Stimulated activated CD8-positive, alpha-beta memory T cell treated with anti-CD3 and anti-CD28 coated beads, Interleukin-15, amount 100 ng/mL, for 1 hour (primary cell): ENCODE results near the gene PRMT7.

ENCODE experiments used
- DNase-seq: peaks from one replicate; pipeline ENCODE4 v3.0.0-alpha.2; 2020; ENCODE audit warnings: low read depth

PRMT7 gene

DNA sequence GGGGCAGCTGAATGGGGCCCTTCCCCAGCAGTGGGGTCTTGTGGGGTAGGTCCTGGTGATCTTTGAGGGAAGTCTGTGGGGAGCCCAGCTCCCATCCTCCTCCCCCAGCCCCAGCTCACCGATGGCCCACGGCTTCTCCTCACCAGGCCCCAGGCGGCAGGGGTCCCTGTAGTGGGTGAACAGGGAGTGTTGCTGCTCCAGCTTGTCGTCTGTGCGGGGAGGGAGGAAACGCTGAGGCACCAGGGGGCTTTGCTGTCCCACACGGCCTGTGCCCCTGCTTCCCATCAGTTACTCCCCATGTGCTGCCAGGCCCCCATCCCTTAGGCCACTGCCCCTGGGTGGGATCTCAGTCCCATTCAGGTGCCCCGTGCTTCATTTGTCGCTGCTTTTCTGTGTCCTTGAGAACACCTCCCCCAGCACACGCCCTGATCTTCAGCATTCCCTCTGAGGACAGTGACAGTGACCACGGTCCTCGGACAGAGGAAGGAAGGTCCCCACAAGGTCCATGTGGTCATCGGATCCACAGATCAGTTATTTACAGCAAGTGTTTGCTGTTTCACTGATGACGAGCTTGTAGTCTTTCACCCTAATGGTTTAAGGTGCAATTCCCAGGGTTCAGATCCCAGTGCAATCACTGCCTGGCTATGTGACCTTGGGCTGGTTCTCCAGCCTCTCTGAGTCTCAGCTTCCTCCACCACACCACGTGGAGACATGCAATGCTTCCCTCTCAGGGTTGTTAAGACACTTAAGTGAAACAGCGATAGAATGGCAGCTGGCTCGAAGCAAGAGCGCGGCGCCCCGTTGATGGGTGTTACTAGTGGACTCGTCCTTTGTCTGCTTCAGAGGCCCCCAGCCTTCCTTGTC is 53.1 kb downstream of the PRMT7 start:
- no peak for DNase-seq

DNA sequence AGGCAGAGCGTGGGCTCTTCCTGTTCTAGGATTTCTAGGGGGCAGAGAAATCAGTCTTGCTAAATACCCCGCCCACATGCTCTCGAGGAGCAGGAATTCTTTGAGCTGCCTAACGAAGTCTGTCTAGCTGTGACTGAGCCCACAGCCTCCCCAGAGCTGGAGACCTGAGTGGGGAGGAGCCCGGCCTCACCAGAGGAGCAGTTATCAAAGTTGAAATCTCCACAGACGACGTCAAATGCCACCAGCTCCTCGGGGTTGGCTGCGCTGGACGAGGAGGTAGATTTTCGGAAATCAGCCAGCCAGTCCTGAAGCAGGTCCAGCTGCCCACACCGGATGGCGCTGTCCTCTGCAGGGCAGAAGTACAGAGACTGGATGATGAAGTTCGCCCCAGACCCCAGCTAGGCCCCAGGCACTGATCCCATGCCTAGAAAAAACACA is 53.8 kb downstream of the PRMT7 start:
- no peak for DNase-seq

DNA sequence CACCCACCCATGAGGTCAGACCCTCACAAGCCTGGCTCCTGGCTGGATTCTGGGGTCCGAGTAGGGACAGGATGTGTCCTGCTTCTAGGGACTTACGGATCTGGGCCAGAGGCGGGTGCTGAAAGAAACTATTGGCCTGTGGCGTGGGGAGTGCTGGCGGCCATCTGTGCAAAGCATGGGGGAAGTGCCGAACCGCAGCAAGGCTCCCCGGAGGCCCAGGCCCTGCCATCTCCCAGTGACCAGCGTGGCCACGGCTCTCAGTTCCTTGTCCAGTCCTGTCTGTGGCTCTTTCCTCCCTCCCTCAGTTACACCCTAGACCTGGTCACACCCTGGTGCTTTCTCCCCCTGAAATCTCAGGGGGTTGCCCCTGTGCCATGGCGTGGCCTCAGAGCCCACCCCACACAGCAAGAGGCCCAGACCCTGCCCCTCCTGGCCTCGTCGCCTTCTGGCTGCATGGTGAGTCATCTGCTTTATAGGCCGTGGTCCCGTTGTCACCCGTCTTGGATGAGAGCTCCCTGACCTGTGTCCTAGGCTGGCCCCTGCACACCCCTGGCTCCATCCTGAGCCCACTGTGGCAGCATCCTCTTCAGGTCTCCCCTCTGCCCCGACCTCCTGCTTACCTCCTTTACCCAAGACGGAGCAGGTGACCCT is 54.5 kb downstream of the PRMT7 start:
- DNase-seq, result no peak

DNA sequence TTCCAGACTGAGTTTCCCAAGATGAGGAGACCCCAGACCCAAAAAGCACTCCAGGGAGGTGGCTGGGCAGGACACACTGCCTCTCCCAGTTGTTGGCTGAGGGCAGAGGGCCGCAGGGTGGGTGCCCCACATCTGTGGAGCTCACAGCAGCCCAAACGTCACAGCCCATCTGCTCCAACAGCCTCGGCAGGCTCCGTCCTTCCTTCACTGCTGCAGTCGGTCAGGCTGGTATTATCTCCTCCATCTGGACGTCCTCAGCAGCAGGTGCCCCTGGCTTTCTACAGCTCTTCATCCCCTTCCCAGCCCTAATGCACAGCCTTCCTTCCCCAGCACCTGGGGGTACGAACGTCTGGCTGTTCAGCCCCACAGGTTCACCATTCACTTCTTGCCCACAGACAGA is 55.2 kb downstream of the PRMT7 start:
- no peak for DNase-seq

DNA sequence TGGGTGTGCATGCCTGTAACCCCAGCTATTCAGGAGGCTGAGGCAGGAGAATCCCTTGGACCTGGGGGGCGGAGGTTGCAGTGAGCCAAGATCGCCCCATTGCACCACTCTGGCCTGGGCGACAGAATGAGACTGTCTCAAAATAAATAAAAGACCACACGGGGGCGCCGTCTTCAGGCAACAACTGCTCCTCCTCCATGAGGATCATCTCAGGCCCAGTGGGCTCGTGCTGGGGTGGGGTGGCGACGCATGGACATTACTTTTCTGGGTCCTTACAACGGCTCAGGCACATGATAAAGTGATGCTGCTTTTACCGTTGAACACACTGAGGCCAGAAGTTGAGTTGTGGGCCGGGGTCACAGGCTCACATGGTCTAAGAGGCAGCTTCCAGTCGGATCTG is 56.2 kb downstream of the PRMT7 start:
- no peak for DNase-seq

DNA sequence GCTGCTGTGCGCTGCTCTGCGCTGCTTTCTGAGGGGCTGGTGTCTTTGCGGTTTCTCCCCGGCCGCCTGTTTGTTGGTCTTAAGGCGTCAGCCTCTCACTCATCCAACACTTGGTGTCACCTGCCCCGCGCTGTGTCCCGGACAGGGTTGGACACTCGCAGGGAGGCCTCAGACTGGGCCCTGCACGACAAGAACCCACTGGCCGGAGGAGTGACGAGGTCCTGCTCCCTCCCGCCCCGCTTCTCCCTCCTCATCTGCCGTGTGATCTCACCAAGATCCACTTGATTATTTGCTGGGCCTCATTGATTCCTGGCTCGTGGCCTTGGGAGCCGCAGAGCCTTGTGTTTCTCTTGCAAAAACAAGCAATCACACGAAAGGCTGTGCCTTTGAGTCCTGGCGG is 56.6 kb downstream of the PRMT7 start:
- no peak for DNase-seq

DNA sequence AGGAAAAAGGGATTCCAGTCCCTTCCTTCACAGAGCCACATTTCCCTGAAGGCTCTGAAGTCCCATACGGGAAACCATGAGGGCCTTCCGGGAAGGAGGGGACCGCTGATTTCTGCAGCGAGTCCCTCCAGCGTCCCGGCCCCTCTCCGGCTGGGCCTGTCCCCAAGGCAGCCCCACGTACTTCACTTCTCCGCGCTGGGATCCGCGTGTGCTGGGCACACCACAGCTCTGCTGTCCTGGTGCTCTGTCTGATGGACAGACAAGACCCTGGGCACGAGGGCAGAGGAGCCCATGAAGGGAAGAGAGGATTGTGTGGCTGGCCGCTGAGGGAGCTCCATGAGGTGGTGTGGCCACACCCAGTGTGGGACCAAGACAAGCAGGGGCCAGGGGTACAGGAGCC is 57.1 kb downstream of the PRMT7 start:
- no peak for DNase-seq

DNA sequence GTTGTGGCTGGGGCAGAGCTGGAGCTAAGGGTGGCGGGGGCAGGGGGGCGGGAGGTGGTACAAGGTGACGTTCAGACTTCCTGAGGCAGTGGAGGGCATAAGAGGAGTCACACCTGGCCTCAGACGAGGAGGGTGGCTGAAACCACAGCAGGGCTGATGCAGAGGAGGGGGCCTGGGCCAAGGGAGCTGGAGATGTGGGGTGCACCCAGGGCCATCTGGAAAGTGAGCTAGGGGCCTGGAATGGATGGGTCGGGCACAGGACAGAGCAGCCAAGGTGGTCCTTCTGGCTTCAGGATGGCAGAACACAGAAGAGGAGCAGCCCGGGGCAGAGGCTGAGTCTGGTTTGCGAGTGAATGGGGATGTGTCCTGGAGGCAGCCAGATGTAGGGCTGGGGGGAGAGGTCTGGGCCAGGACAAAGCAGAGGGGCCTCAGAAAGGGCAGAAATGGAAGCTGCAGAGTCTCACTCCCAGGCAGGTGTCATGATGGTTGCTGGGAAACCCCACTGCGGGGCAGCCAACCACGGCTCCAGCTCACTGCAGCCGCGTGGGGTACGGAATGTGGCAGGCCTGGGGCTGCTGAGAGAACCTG is 57.6 kb downstream of the PRMT7 start:
- no peak for DNase-seq

DNA sequence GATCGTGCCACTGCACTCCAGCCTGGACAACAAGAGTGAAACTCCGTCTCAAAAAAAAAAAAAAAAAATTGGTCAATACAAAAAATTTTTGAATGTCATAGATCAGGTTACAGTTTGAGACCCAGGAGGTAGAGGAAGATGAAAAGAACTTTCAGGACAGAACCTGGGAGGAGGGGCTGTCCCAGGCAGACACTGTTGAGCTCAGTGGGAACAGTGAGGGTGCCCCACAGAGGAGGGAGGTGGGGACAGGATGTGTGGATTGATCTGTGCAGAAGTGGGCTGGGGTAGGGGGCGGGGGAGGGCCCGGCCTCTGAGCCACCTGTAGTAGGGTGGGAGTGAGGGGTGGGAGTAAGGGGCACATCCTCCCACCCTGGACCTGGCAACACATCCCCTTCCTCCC is 58.3 kb downstream of the PRMT7 start:
- DNase-seq, result no peak

DNA sequence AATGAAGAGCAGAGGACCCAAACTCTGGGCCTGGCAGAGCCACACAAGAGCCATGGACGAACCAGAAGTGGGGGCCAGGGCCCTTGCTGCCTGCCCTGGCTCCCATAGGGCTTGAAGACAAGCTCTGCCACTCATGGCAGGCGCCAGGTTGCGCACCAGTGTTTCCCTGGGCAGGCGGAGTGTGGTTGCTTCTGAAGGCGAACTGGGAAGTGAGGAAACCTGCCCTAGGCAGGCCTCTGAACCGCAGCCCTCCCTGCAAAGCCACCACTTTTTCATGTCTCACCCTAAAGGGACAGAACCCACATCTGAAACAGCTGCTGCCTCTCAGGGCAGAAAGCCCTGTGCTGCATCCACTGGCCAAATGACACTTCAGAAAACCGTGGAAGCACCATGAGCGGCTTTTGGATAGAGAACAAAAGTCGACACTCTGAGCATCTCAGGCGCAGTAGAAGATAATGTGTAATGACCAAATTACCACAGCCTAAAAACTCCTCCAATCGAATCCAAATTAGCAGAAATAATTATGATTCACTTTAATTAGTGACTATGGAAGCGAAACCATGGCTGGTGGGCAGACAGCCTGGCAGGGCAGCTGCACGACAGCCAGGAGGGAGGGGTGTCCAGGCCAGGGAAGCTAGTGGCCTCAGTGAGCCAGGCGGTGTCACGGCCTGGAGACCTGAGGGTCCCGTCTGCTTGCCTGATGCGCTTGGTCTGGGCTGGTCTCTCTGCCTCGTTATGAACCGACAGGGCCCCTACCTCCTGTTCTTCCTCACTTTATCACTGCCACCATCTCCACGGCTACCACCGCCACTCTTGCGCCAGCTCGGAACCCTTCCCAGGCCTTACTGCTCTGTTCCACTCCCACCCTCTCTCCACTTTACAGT is 59.1 kb downstream of the PRMT7 start:
- DNase-seq, result no peak

DNA sequence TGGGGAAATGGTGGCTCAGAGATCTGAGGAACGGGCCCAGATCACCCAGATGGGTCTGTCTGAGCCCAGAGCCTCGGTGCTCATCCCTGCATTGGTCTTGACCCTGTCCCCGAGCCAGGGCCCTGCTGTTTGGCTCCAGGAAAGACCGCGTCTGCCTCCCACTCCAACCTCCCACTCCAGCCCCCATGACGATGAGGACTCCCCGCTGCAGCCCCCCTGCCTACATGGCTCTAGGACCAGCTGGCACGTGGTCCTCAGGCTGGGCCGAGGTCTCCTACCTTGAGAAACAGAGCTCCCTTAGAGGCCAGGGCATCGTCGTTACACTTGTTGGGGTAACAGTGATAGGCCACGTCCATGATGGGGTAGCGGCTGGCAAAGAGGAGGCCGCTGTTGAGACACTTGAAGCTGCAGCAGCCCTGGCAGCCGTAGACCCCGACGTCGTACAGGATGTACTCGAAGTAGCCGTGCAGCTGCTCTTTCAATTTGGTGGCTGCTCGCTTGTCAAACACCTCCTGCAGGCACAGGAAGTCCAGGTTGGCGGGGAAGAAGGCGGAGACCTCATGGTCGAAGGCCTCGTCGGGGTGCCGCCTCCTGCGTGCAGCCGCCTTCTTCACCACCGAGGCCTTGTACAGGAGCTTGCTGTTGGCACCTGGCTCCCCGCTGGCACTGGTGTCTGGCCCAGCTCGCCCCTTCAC is 59.9 kb downstream of the PRMT7 start:
- no peak for DNase-seq

DNA sequence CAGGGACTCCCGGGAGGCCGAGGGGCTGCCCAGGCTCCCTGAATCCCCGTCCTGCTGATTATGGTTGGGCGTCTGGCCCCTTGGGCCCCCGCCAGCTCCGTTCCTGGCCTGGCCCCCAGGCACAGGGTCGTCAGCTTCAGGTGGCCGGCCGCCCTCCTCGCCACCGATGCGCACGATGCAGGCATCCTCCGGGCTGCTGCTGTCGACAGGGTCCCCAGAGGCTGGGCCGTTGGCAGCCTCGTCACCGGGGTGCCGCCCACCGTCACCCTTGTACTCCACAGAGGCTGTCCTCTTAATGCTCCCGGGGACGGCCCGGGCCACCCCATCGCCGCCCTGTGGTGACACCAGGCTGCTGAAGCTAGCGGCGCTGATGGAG is 60.4 kb downstream of the PRMT7 start:
- no peak for DNase-seq

DNA sequence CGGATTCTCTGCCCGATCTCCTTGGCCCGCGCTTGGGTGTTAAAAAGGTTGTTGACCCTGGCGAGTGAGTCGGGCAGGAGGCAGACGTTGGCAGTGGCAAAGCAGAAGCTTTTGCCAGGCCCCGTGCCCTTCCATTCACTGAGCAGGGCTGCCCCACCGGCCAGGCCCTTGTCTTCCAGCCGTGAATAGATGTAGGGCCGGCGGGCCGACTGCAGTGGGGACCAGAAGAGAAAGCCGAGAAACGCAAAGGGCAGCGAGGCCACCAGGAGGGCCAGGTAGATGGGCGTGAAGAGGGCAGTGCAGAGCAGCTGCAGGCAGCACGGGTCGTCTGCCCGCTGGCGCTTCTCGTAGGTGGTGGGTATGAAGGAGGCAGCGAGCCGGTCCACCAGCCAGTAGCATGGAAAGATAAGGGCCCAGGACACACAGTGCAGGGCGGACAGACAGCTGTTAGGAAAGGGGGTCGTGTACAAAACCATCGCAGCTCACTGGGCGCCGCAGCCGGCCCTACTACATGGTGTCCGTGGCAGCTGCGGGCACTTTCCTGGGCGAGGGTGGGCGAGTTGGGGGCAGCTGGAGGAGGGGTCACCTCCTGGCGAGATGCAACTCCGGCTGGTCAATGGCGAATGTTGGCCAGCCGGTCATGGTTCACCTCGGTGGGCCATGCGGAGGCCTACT is 61.0 kb downstream of the PRMT7 start:
- no peak for DNase-seq

DNA sequence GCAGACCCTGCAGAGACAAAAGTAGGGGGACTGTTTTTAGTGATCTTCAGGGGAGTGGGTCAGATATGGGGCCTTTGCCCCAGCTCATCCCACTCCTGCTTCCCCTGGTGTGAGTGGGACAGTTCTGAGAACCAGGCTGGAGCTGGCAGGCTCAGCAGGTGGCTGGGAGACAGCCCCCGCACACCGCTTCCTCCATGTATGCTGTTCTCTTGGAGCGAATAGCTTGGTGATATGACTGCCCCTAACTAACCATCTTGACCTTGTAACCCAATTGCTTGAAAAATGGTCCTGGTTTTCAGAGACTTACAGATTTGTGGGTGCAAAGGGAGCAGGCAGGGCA is 61.5 kb downstream of the PRMT7 start:
- DNase-seq, result no peak

DNA sequence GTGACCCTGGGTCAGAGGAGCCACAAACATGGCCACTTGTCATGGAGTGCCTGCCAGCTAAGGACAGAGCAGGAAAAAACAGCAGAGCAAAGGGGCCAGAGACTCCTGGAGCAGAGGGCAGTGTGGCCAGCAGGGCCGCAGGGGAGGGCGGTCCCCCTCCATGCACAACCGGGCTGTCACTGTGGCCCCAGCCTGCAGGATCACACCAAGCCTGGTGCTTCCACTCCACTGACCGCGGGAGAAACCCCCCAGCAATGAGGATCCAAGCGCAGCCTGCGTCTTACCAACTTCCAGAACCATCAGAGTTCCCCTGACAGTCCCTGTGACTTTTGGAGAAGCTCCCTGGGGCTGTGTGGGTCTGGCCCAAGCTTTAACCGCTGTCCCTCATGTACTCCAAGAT is 62.0 kb downstream of the PRMT7 start:
- no peak for DNase-seq

DNA sequence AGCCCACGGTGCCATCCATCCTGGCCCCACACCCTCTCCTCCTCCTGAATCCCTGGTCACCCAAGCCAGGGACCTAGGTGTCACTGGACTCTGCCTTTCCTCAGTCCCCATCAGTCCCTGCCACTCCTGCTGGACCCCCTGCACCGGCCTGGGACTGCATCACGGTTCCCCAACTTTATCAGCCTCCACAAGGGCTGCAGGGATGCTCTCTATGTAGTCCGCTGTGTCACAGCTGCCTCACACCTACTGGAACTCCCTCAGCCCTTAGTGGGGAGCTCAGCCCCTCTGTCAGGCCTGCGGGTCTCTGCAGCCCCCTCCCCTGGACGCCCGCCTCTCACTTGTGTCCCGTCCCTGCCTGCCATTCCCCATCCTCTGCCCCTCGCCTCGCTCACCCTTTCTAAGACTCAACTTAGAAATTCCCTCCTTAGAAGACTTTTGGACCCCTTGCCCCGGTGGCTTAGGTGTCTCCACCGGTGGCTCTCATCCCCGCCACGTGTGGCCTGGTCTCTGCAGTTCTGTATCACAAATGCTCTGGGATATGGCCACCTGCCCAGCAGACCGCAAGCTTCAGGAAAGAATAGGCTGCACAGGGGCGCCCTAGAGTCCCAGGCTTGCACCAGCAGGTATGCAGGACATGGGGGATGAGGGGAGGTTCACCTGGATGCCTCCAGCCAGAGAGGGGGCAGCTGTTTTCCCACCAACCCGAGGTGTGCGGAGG is 62.9 kb downstream of the PRMT7 start:
- no peak for DNase-seq

DNA sequence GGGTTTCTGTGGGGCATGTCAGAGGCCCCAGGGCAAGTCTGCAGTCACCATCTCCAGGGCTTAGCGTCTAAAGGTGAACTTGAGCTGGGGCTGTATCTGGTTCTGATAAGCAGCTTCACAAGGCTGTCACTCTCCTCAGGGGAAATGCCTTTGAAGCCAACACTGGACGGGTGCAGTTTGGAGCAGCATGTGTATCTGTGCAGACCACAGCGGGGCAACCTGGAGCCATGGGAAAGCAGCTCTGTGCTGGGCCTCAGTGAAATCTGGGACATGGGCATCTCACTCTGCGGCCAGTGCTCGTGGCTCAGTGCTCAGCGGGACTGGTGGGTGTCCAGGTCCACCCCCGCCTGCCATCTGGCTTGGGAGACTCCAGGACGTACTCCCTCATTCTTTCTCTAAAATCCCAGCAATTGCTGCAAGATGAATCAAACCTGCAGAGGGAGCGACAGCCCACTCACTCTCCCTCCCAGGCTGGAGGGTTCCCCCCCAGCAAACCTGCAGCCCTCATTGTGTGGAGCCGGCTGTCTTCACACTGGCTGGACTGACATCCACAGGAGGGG is 63.5 kb downstream of the PRMT7 start:
- DNase-seq, result no peak

DNA sequence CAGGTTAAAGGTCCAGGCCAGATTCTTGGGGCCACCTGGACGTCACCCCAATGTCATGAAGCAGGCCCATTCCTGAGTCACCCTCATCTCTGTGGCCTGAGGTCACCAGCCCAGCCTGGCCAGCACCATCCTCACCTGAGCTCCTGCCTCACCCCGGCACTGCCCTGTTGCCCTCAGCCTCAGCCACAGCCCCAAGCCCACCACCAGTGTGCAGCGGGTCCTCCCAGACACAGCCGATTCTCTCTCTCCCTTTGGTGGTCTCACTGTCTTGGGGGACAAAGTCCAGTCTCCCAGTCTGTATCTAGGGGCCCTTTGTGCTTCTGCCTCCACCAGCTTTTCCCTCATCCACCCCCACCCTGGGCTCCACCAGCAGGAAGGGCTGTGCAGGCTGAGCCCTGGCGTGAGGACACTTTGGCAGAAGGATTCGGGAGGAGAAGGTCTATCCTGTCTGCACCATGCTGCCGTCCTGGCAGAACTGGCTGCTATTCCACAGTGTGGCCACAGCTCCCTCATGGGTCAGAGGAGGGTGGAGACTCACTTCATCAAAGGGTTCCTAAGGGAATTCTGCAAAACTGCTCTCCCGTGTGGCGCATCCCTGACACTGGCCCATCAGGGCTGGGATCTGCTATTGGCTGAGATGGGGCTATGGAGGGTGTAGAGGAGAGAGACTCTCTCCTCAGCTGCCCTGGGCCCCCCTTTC is 64.3 kb downstream of the PRMT7 start:
- no peak for DNase-seq

DNA sequence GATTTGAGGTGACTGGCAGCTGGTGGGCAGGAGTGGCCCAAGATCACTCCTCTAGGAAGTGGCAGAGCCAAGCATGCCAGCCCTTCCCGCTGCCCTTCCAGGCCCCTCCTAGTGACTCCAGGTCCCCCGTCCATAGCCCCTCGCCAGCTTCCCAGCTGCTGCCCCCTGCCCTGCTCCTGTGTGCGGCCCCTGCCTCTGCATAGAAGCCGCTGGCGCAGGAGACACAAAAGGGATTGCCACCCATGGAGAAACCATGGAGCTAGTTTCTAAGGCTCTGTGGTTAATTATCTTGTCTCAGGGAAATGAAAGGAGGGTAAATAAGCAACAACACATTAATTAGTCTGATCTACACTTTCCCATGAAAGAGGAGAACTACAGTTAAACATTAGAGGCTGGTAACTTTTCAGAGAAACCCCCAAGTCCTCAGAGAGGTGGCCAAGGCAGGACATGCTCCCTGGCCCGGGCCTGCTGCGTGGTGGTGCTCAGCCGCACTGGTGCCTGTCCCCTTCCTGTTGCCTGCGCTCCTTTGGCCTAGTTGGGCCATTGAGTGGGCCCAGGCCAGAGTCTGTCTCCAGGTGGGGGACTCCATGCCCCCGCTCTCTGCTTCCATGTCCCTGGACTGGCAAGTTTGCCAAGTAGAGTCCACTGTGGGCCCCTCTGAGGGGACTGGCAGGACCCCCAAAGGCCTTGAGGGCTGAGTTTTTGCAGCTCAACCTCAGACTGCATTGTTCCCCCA is 65.2 kb downstream of the PRMT7 start:
- DNase-seq, result no peak
